GM18502 (cell line): ENCODE data around the gene LY6G6C.
A peak's percentile ranks its signal among the peaks of the same experiment; 100 is the strongest.

Experiments
- ATAC-seq: cut with Tn5 transposase; IDR thresholded peaks from one replicate; pipeline ENCODE4 v1.9.1; 2021; ENCODE audit warnings: mild to moderate bottlenecking; ENCODE audit not compliant: unreplicated experiment, poor library complexity

LY6G6C gene

DNA sequence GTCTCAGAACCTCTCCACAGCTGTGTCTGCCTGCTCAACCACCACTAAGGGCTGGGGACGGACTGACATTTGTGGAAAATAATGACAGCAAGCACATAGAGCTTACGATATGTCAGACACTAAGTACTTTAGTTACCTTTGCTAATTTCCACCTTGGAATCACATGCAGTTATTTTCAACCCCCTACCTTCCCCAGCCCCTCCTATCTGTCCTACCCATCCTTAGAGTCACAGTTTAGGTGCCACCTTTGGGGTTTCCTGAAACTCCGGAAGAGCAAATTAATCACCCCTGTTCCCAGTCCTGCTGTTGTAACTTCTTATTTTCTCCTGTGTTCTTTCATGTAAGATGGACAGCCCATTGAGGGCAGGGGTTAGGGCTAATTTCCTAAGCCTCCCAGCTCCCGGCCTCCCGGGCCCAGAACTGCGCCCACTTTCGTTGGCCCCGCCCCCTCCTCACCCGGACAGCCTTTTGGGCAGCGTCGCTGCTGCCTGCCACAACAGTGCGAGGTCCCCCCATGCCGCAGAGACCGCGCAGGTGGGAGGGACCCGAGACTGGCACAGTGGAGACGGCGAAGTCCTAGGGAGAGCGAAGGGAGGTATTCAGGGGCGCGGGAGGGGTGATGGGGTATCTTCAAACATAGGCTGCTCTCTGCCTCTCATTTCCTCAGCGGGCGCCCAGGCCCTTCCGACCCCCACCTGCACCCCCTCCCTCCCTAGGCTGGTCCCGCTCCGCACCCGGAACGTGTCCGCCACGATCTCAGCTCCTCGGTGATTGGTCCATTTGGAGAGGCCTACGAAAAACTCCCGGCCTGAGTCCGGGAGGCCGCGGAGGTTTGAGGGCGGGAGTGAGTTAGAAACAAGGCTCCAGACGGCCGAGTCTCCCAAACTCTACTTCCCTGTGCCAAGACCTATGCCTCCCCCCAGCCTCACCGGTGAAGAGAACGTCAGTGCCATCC, 6.4 kb upstream of the LY6G6C start:
- no peak for ATAC-seq

DNA sequence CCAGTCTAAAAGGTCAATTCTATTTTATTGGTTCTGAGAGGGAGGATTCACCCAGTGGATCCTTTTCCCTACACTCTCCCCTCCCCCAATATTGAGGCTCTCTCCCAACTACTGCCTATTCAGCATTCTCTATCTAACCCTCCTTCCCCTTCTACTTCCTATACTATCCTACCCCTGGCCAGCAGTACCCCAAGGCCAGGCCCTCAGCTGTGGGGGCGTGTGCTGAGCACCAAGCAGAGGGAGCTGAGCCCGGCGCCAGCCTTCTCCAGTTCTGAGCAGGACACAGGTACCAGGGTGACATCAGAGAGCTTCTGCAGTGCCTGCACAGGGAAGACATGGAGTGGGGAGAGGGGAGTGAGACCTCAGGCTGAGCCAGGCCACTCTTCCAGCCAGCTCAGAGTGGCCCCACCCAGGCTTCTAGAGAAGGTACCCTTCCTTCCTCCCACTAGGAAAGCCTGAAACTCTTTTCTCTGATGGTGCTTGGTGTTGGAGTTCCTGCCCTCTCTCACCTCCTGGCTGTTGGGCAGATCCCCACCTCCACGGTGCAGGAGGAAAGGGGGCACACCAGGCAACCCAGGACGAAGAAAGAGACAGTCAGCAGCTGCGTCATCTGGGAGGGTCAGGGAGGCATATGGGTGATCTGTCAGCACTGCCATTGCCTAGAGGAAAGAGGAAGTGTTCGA, 5.6 kb upstream of the LY6G6C start:
- peak; percentile 51 for ATAC-seq

- no peak for ATAC-seq
These were observed 4.2 kb upstream of the LY6G6C start for GRCh38 chr6:31725502-31726350.

DNA sequence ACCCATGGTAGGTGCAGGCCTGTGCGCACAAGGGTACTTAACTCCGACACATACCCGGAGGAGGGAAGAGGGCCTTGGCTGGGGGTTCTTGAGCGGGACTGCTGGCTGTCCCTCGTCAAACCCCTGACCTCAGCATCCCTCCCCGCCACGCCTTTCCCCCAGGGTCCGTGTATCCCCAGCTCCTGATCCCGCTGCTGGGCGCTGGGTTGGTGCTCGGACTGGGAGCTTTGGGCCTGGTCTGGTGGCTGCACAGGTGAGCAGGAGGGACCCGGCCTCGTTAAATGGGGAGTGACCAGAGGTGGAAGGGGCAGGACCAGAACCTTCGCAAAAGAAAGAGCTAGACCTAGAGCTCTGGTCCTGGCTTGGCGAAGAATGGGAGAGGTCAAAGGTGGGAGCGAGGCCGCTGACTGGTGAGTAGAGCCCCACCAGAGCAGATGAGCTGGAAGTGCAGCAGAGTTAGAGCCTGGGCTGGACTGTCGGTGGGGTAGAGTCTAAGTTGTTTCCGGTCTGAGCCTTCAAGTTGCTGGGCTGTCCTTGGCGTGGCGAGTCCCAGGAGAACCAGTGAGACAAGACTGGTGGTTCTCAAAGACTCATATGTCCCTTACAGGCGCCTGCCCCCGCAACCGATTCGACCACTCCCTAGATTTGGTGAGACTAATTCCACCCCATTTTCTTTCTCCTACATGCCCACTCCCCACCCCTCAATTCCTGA, 2.6 kb upstream of the LY6G6C start:
- ATAC-seq: no peak

GRCh38 chr6:31723245-31723979, 1.9 kb upstream of the LY6G6C start, which contains the start of gene MPIG6B:
TSS of gene MPIG6B (plus strand) at chr6:31723373. CDS start at chr6:31723384, 11 bp downstream.
- ATAC-seq: no peak

DNA sequence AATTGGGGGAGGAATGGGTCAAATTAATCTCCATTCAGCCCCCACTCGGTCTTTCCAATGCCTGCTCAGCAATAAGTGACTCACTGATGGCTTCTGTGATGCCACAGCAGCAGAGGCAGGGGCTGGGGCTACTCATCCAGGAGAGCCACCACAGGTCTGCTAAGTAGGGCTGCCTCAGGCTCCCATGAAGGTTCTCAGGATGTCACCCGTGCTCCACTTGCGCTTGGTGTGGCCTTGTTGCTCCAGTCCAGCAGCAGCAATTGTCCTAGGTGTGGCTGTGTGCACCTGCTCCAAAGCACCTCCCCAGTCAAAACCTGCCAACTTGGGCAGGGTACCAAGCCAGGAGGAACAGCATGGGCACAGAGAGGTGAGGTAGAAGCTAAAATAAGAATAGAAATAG, 627 bp upstream of the LY6G6C start:
- no peak for ATAC-seq

GRCh38 chr6:31720196-31720770, 1.3 kb downstream of the LY6G6C start:
- no peak for ATAC-seq

GRCh38 chr6:31719001-31719400, 2.5 kb downstream of the LY6G6C start:
- no peak for ATAC-seq

GRCh38 chr6:31718265-31718664, 3.3 kb downstream of the LY6G6C start:
- no peak for ATAC-seq

DNA sequence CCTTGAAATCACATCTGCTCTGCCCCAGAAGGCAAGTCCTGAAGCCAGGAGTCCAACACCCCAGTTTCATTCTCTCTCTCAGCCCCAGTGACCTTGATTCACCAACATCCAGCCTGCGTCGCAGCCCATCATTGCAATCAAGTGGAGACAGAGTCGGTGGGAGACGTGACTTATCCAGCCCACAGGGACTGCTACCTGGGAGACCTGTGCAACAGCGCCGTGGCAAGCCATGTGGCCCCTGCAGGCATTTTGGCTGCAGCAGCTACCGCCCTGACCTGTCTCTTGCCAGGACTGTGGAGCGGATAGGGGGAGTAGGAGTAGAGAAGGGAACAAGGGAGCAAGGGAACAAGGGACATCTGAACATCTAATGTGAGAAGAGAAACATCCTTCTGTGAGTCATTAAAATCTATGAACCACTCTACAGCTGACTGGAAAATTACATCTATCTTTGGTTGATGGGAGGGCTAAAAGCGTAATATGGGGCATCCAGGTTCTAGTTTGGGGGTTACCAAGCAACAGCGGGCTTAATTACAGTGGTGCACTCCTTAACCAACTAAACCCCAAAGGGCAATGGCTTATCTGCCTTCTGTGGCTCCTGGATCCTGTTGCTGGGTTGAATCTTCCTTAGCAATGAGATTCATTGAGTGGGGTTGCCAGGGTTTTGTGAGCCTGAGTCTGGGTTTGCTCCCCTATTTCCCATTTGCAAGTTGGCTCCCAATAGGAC, 3.9 kb downstream of the LY6G6C start:
- no peak for ATAC-seq

DNA sequence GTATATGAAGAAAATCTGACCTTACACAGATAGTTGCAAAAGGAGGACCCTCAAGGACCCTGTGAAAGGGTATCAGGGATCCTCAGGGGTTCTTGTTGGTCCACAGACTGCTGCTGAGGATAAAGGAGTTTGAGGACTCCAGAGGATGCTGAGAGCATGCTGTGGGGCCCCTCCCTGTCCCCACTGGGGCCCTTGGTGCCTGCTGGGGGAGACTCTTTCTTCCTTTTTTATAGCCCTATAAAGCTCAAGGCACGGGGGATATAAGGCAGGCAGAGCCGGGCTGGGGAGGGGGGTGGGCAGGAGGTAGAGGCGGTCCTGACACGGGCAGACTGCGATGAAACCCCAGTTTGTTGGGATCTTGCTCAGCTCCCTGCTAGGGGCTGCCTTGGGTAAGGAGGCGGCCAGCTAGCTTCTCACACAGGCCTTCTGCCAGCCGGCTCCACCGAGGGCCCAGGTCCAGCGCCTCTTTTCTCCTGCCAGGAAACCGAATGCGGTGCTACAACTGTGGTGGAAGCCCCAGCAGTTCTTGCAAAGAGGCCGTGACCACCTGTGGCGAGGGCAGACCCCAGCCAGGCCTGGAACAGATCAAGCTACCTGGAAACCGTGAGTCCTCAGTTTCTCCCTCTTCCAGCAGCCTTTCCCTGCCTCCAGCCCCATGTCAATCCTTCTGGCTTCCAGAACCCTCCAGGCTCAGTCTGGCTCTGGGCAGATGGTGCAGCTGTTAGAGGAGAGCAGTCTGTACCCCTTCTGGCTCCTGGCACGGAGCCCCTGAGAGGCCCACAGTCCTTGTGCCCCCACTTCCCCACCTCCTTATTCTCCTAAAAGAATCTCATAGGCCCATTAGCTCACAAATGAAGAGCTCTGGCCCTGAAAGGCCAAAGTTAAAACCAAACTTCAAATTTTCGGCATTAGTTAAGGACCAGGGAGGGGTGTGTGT, 6.3 kb downstream of the LY6G6C start, which contains the start of gene LY6G6D:
Gene LY6G6D, plus strand, starts transcription at position 327 of the 937 bp plus-strand sequence. Its CDS starts 8 bp downstream, at position 335.
- ATAC-seq: no peak

DNA sequence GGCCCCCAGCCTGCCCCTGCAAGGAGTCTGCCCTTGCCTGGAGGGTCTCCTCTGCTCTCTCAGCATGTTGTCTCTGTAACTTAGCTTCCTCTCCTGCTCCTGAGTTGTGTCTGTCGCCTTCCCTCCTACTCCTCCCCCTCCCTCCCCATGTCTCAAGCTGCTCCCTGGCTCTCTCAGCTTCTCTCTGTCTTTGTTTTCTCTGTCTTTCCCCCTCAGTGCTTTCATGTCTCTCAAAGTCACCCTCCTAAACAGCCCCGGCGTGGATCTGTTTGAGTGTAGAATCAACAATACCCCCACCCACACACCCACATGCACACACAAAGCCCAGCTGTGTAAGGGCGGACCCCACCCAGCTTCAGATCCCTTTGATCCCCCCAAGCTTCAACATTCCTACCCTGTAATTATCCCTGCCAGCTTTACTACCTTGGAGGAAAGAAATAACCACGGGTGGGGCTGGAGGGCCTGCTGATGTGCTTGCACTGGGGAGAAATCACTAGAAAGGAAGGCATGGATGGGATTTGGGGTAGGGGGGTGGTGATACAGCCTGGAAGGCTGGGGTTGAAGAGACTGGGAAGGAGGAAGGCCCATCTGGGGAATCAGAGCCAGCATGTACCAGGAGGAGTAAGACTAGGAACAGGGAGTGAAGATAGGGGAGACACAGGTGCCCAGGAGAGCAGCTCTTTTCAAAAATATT, 7.4 kb downstream of the LY6G6C start:
- ATAC-seq: no peak

DNA sequence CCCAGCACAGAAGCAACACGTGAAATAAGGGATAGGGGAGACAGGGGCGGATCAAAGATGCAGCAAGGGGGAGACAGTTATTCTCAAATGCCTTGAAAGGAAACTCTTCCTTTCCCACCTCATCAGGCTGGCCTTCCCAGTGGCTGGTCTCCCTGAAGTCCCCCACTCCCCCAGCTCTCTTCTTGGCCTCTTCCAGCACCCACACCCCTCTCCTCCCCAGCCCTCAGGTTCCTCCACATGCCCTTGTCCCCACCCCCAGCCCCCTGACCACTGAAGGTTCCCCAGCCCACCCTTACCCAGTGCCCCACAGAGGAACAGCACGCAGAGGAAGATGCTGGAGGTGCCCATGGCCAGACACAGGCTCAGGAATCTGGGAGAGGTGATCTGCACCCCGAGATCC, 8.1 kb downstream of the LY6G6C start:
- ATAC-seq: no peak

DNA sequence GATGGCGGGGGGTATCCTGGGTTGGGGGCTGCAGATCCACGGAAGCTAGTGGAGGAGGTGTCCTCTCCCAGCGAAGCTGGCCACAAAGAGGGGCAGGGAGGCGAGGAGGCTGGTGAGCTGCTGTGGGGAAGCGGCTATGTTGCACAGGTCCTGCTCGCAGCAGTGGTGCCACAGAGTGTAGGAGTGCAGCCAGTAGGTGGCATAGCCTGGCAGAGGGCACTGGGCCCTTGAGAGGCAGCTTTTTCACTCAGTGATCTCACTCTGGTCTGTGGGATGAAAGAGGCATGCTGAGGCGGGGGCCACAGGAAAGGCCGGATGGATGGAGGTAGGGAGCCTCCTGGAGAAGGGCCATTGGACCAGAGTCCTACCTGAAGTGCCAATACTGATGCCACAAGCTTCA, 9.2 kb downstream of the LY6G6C start:
- no peak for ATAC-seq

- no peak for ATAC-seq
These were observed 10.3 kb downstream of the LY6G6C start for GRCh38 chr6:31711233-31711632.

- ATAC-seq: no peak
These were observed 10.9 kb downstream of the LY6G6C start for GRCh38 chr6:31710523-31711219.
